HFFc6 (cell line): ENCODE results near the gene GRIP1. TPM values are rescaled to one million over a fixed set of nuclear protein-coding genes. Genes with fewer than 3 reads are reported as not detected.

ENCODE experiments used
- DNase-seq: peaks from one replicate; pipeline ENCODE4 v3.0.0-alpha.2; 2018
- H3K27ac Mint-ChIP-seq: 2 replicates; pipeline ENCODE4 v1.8.0; 2020; ENCODE audit warnings: mild to moderate bottlenecking, mixed read lengths
- H3K27me3 Mint-ChIP-seq: 2 replicates; pipeline ENCODE4 v1.8.0; 2021; ENCODE audit warnings: mild to moderate bottlenecking, moderate library complexity, mixed read lengths; ENCODE audit not compliant: insufficient read depth
- H3K36me3 Mint-ChIP-seq: 2 replicates; pipeline ENCODE4 v1.8.0; 2021; ENCODE audit warnings: low read depth, mixed read lengths
- H3K4me1 Mint-ChIP-seq: 2 replicates; pipeline ENCODE4 v1.8.0; 2020; ENCODE audit warnings: low read depth, mixed read lengths
- H3K4me3 Mint-ChIP-seq: 2 replicates; pipeline ENCODE4 v1.8.0; 2020; ENCODE audit warnings: mild to moderate bottlenecking, moderate library complexity, mixed read lengths
- H3K9me3 Mint-ChIP-seq: 2 replicates; pipeline ENCODE4 v1.8.0; 2020; ENCODE audit warnings: mild to moderate bottlenecking, mixed read lengths
- total RNA-seq, 6 experiments: library from RNA; stranded (reverse); fragmentation: NEBNext Ultra II Directional; extraction: Animal tissue kit (Norgen Biotek cat#: 25700); gene quantifications; 2 replicates in 1 of 6; 3 replicates in 5 of 6; pipeline ENCODE4 v1.2.3, GENCODE V29; 2021
- TF ChIP-seq, protein P1 (sequence below): fragments of 200-600 bp; sonication (generic); IDR thresholded peaks from 2 replicates; pipeline ENCODE4 v1.5.0; 2021; ENCODE audit warnings: antibody characterized with exemption, mild to moderate bottlenecking

The GRIP1 gene
- total RNA-seq, 6 experiments from 2014 or later, result 0.31 to 0.60 TPM; not detected in 4

DNA sequence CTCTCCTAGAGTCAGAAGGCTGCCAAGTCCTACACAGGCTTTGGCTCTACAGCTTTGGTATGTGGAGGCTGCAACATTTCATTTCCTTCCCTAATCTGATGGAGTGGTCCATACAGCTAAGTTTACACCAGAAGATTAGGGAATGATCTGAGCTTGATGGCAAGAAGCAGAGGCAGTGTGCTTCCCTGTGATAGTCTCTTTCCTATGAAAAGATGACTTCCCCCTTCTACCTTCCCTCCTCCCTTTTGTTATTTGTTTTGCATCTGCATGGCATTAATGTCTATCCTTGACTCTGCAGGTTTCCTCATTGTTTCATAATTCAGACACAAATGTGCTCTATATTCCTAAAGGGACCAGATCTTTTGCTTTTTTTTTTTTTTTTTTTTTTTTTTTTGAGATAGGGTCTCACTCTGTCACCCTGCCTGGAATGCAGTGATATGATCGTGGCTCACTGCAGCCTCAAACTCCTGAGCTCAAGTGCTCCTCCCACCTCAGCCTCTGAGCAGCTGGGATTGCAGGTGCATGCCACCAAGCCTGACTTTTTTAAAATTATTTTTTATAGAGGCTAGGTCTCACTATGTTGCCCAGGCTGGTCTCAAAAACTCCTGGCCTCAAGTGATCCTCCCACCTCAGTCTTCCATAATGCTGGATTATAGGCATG, 76.3 kb downstream of the GRIP1 start:
- DNase-seq, result no peak
- H3K4me3 Mint-ChIP-seq, result no peak overlapping the region
- TF ChIP-seq, protein P1, sequence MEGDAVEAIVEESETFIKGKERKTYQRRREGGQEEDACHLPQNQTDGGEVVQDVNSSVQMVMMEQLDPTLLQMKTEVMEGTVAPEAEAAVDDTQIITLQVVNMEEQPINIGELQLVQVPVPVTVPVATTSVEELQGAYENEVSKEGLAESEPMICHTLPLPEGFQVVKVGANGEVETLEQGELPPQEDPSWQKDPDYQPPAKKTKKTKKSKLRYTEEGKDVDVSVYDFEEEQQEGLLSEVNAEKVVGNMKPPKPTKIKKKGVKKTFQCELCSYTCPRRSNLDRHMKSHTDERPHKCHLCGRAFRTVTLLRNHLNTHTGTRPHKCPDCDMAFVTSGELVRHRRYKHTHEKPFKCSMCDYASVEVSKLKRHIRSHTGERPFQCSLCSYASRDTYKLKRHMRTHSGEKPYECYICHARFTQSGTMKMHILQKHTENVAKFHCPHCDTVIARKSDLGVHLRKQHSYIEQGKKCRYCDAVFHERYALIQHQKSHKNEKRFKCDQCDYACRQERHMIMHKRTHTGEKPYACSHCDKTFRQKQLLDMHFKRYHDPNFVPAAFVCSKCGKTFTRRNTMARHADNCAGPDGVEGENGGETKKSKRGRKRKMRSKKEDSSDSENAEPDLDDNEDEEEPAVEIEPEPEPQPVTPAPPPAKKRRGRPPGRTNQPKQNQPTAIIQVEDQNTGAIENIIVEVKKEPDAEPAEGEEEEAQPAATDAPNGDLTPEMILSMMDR, result no peak
- no peak overlapping the region for H3K27ac Mint-ChIP-seq
- H3K4me1 Mint-ChIP-seq, result no peaks in the 10 kb centered on the region
- H3K27me3 Mint-ChIP-seq, result no peaks in the 10 kb centered on the region
- no peaks in the 10 kb centered on the region for H3K9me3 Mint-ChIP-seq
- no peaks in the 10 kb centered on the region for H3K36me3 Mint-ChIP-seq

DNA sequence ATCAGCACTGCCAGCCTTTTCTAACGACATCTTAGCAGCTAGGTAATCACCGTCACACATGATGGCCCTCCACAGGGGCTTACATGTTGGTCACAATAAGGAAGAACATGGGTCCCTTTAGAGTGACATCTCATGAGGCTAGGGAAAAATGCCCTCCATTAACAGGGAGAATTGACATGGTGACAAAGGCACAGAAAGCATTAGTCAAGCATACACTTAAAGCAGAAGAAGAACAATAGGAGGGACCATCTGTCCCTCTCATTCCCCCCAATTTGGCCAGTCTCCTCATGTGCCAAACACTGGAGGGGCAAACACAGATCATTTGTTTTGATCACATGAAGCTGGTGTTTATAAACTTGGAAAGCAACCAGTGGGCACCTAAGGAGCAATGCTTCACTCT, 78.0 kb downstream of the GRIP1 start:
- no peaks in the 10 kb centered on the region for H3K4me1 Mint-ChIP-seq
- DNase-seq, result no peak
- H3K4me3 Mint-ChIP-seq, result no peak overlapping the region
- no peaks in the 10 kb centered on the region; the same call in 1 of the 2 replicates for H3K27me3 Mint-ChIP-seq
- H3K9me3 Mint-ChIP-seq, result no peaks in the 10 kb centered on the region
- TF ChIP-seq, protein P1, result no peak
- no peak overlapping the region for H3K27ac Mint-ChIP-seq
- H3K36me3 Mint-ChIP-seq, result no peaks in the 10 kb centered on the region

DNA sequence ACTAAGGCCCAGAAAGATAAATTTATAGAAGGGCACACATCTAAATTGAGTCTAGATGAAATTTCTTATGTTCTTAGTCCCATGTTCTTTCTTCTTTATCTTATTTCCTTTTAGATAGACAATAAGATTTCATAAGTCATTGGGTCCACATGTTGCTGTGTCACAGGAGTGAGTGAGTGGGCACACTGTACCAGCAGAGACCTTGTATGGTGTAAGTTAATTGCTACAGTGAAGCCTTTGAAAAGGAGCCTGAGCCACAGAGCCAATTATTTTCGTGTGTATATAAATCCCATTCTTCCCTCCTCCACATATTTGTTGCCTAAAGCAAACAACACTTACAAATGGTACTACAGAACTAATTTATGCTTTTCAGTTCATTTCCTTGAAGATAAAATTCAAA, 79.1 kb downstream of the GRIP1 start:
- no peak for DNase-seq
- TF ChIP-seq, protein P1, result no peak
- no peak overlapping the region for H3K27ac Mint-ChIP-seq
- H3K27me3 Mint-ChIP-seq, result no peaks in the 10 kb centered on the region; the same call in 1 of the 2 replicates
- H3K9me3 Mint-ChIP-seq, result no peaks in the 10 kb centered on the region
- no peaks in the 10 kb centered on the region for H3K4me1 Mint-ChIP-seq
- no peak overlapping the region for H3K4me3 Mint-ChIP-seq
- no peaks in the 10 kb centered on the region for H3K36me3 Mint-ChIP-seq

DNA sequence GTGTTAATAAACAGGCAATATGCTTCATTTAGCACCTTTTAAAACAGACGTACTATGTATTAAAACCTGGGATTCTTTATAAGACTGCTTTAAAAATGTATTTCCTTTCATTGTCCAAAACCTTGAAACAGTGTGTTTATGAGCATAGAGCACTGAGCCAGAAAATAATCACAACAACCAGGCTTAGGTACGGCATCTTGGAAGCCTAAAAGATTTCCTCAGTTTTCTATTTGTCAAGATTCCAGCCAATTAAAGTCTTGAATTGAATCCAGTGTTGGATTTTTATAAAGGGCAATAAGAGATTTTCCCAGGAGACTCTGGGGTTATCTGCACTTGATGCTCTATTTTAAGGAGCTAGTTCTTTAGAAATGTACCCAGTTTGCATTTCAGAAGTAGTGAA, 80.3 kb downstream of the GRIP1 start:
- Mint-ChIP-seq H3K4me3 (no peak overlapping the region), H3K9me3 (no peaks in the 10 kb centered on the region), H3K27ac (no peak overlapping the region), H3K27me3 (no peaks in the 10 kb centered on the region; the same call in 1 of the 2 replicates), H3K4me1 (no peaks in the 10 kb centered on the region), H3K36me3 (no peaks in the 10 kb centered on the region)
- TF ChIP-seq, protein P1, result no peak
- no peak for DNase-seq

DNA sequence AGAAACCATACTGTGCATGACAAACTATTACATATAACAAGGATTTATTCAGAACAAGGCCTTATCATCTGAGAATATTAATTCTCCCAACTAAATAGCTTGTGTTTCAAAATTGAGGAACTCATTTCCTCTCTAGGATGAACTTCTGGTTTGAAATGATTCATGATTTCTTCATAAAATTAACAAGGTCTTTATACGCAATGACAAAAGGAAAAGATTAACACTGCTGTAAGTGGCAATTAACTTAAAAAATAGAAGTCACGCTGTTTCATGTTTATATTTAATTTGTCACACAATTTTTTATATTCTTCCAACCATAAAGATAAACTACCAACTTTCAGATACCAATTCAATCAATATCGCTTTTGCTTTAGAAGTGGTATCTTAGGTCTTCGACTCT, 80.8 kb downstream of the GRIP1 start:
- Mint-ChIP-seq H3K27me3 (no peaks in the 10 kb centered on the region; the same call in 1 of the 2 replicates), H3K27ac (no peak overlapping the region), H3K4me1 (no peaks in the 10 kb centered on the region), H3K36me3 (no peaks in the 10 kb centered on the region), H3K4me3 (no peak overlapping the region), H3K9me3 (no peaks in the 10 kb centered on the region)
- DNase-seq, result no peak
- TF ChIP-seq, protein P1, result no peak
